Heart left ventricle (tissue), 13 donors: ENCODE results near the gene TSR1.

Experiments used
- POLR2A ChIP-seq, 2 donors: fragments of 450-650 bp; IDR thresholded peaks; one replicate each; pipeline ENCODE4 v1.6.1; 2017; ENCODE audit warnings: antibody characterized with exemption in 2 of 2, mild to moderate bottlenecking in 2 of 2, moderate library complexity in 2 of 2
- TF ChIP-seq, protein P1 (sequence below), 12 donors: fragments of 200-600 bp; sonication (generic) in 4 of 12; IDR thresholded peaks; one replicate each; pipeline versions ENCODE4 v1.5.0 to v1.8.0; 2018 to 2022; ENCODE audit warnings: antibody characterized with exemption in 12 of 12, mild to moderate bottlenecking in 5 of 12
- donor health status: ischemic (EF 13 %, LVEDD 7.1; RV severe dilation, severe dysfunction).
- donor health status: DM: no; HTN: yes; CAD: no.
- donor health status: DM: no; HTN: no; CAD: no.
- donor health status: ischemic (EF 25% LVEDD 6.9; RV normal size, moderate dysfunction).
- donor health status: ischemic (EF 25% LVEDD 5.7; RV mildly dilated, moderate dysfunction).
- donor health status: ischemic (EF 35%, LVEDD 5.7; RV mildly dilated, moderate dysfunction).
- donor health status: nonischemic (EF 11% LVEDD 7.7; RV severe dilation, severe dysfunction).
- donor health status: DM: yes; HTN: yes; CAD: no.
- donor health status: PGD.
- donor health status: ischemic (EF 29% LVEDD 5.4; RV normal size, mild dysfunction).
- donor health status: nonischemic (EF 23%, LVEDD 6.1; RV moderate dilation, normal function).

DNA sequence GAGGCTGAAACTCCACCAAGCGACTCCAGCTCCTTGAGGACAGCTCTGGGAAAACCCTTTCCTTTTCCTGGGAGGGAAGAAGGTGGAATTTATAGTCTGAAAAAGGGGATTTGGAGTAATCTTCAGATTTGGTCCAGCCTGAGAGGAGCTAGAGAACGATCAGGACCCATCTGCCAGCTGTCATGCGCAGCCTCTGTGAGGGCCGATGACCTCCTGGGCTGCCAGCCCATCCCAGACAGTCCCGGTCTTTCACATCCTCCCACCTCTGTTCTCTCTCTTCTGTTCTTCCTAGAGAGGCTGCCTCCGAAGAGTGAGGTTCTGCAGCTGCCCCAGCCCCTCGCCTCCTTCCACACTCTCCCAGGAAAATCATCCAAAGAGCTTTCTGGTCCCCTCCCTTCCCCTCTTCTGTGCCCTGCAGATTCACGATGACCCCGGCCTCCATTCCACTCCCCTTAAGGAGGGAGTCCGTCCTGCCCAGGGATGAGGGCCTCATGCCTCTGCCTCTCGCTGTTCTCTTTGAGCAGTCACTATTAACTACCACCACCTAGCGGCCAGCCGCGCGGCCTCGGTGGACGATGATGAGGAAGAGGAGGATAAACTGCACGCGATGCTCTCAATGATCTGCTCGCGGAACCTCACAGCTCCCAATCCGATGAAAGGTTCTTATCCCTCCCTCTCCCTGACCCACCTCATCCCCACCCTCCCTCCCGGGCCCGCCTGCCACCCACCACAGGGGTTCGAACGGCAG is 30.7 kb upstream of the TSR1 start:
- TF ChIP-seq, protein P1, sequence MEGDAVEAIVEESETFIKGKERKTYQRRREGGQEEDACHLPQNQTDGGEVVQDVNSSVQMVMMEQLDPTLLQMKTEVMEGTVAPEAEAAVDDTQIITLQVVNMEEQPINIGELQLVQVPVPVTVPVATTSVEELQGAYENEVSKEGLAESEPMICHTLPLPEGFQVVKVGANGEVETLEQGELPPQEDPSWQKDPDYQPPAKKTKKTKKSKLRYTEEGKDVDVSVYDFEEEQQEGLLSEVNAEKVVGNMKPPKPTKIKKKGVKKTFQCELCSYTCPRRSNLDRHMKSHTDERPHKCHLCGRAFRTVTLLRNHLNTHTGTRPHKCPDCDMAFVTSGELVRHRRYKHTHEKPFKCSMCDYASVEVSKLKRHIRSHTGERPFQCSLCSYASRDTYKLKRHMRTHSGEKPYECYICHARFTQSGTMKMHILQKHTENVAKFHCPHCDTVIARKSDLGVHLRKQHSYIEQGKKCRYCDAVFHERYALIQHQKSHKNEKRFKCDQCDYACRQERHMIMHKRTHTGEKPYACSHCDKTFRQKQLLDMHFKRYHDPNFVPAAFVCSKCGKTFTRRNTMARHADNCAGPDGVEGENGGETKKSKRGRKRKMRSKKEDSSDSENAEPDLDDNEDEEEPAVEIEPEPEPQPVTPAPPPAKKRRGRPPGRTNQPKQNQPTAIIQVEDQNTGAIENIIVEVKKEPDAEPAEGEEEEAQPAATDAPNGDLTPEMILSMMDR (IDR thresholded peaks at IDR 0.05): no peak
- no peak for TF ChIP-seq POLR2A (IDR thresholded peaks at IDR 0.05)
